Muscle of leg (tissue), 11 donors: ENCODE results near the gene SLBP. TPM values are rescaled to one million over a fixed set of nuclear protein-coding genes. Genes with fewer than 3 reads are reported as not detected.
"Not testable (repeated sequence)": the region's sequence is repeated elsewhere in the genome, so short reads cannot be mapped to it uniquely, and the experiment has no call there.

ENCODE experiments used
- DNase-seq: peaks from one replicate; pipeline ENCODE4 v3.0.0; 2013
- H3K27ac ChIP-seq: one replicate; pipeline ENCODE4 v1.5.1; 2013; ENCODE audit warnings: mild to moderate bottlenecking, low read length, control low read depth
- H3K27me3 ChIP-seq: one replicate; pipeline ENCODE4 v1.6.1; 2013; ENCODE audit warnings: low read length; ENCODE audit not compliant: control insufficient read depth, insufficient read depth
- H3K36me3 ChIP-seq: one replicate; pipeline ENCODE4 v1.6.1; 2013; ENCODE audit warnings: low read length; ENCODE audit not compliant: control insufficient read depth, insufficient read depth
- H3K4me1 ChIP-seq: one replicate; pipeline ENCODE4 v1.6.1; 2013; ENCODE audit warnings: low read length; ENCODE audit not compliant: control insufficient read depth, insufficient read depth
- H3K4me3 ChIP-seq: one replicate; pipeline ENCODE4 v1.5.1; 2013; ENCODE audit warnings: low read length, control low read depth
- H3K9me3 ChIP-seq: replicated peaks from 2 replicates; pipeline ENCODE4 v1.6.1; 2013; ENCODE audit warnings: low read depth, low read length; ENCODE audit not compliant: control insufficient read depth
- WGBS: methylation state at CpG from one replicate; pipeline ENCODE4 v1.1.5; 2013; ENCODE audit warnings: missing lambda C conversion rate; ENCODE audit not compliant: insufficient coverage; 5-methylcytosine and 5-hydroxymethylcytosine counted together
- polyA plus RNA-seq, 8 donors: library from polyadenylated mRNA; unstranded; fragments of 120-200 nt; gene quantifications; one replicate each; pipeline versions ENCODE4 v1.2.1 to v1.2.3, GENCODE V29; 2013; ENCODE audit warnings: inconsistent platforms in 1 of 8, low replicate concordance in 1 of 8; ENCODE audit not compliant: insufficient read length in 8 of 8, insufficient read depth in 1 of 8
- total RNA-seq: library from RNA; stranded (reverse); fragments of 120-200 nt; gene quantifications from one replicate; pipeline ENCODE4 v1.2.4, GENCODE V29; 2013

The SLBP gene
- total and polyA plus RNA-seq, 9 donors: 36.9 to 48.8 (median 42.6) TPM

DNA sequence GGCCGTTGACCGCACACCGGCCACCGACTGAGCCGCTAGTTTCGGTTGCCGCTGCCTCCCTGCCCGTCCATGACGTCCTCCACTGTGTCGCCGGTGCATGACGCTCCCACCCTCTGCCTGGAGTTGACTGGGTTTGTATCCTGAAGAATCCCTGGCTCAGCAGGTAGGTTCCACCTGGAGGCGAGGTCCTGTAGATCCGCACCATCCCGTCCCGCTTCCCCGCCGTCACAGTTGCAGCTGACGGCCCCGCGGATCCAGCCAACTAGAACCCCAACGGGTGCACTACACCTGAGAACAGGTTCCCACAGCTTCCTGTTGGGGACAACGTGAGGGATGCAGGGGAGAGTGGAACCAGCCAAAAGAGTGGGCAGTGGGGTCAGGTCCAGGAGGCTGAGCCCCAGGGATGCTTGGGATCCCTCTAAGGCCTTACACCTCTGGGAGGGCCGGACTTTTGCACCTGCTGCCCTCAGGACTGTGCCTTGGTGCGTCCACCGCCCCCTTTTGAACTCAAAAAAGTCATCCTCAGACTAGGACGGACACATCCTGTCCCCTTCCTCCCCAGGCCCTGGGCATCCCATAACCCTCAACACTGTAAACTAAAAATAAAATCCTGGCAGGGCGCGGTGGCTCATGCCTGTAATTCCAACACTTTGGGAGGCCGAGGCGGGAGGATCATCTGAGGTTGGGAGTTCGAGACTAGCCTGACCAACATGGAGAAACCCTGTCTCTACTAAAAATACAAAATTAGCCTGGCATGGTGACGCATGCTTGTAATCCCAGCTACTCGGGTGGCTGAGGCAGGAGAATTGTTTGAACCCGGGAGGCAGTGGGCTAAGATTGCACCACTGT, 1.1 kb upstream of the SLBP start:
- peak overlapping the region; percentile 83 for H3K27ac ChIP-seq
- no peak for DNase-seq
- WGBS: 14% methylated on average over 20 of the region's 35 CpGs
- peaks cover 18% of the 10 kb centered on the region for H3K4me1 ChIP-seq
- peak overlapping the region; percentile 62 for H3K4me3 ChIP-seq
- no peaks in the 10 kb centered on the region for H3K27me3 ChIP-seq
- H3K36me3 ChIP-seq: peaks cover 23% of the 10 kb centered on the region
- no peaks in the 10 kb centered on the region for H3K9me3 ChIP-seq

DNA sequence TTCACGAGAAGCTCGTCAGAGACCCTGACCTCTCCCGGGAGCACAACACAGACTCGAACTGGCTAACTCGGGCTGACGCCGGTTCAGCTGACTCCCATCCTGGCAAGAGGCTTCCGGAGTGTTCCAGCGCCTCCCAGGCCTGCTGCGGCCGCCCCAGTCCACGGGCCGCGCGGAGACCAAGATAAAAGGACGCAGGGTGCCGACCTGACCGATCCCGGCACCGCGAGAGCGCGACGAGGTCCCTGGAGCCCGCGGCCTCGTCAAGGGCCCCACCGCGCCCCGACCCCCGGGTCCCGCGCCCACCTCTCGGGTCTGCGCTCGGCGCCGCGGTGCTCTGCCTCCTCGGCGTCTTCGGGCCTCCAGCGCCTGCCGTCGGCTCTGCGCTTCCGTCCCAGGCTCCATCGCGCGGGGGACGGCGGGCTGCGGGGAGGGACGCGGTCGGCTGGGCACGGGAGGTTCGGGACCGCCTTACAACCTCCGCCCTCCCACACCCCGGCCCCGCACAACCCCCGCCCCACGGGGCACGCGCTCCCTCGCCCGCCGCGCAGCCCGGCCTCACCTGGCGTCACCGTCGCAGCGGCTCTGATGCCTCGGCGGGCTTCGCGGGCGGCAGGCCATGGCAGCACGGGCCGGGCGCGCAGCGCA, 426 bp downstream of the SLBP start:
- Histone ChIP-seq H3K4me1 (peaks cover 18% of the 10 kb centered on the region), H3K27me3 (no peaks in the 10 kb centered on the region), H3K9me3 (no peaks in the 10 kb centered on the region), H3K36me3 (peaks cover 15% of the 10 kb centered on the region), H3K27ac (peak overlapping the region; percentile 72), H3K4me3 (peak overlapping the region; percentile 49)
- peak; percentile 73 for DNase-seq
- WGBS: under 1% methylated on average over 78 of the region's 85 CpGs

DNA sequence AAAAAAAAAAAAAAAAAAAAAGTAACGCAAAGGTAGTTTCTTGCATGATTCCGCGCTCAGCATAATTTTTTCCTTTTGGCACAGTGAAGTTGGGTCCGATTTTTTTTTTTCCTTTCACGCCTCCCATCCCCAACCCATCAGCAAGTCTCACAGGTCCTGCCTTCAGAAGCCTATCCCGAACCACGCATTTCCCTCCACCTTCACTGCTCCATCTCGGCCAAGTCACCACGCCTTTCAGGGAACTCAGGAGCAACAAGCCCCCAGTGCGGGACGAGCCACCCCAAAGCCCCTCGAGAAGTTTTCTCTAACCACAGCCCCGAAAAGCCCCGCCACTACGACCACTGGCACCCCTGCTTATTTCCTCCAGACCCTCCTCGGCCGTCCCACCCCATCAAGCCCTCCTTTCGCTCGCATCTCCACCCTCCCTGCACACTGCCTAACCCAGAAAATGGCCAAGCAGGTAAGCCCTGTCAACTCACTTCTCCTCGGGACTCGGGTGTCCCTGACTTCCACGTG, 1.0 kb downstream of the SLBP start:
- DNase-seq: no peak
- Histone ChIP-seq H3K36me3 (peaks cover 17% of the 10 kb centered on the region), H3K4me1 (peaks cover 18% of the 10 kb centered on the region), H3K9me3 (no peaks in the 10 kb centered on the region), H3K27me3 (no peaks in the 10 kb centered on the region), H3K4me3 (peak overlapping the region; percentile 49), H3K27ac (peak overlapping the region; percentile 72)
- WGBS: 8% methylated on average over 20 of the region's 22 CpGs

DNA sequence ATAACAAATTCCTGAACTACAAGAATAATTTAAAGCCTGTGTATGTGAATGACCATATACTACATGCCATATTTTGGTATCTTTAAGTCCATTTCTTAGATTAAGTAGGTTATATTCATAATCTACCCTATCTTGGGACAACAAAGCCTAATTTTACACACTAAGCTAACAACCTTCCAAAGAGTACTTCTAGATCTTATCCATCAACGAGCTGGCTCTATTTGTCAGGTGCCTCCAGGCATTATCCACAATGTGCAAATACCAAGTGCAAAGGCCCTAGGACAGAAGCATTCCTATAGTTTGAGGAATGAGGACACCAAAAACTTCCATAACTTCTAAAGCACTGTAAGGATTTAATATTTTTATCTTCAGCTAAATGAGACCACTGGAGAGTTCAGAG, 3.5 kb downstream of the SLBP start:
- Histone ChIP-seq H3K4me3 (no peak overlapping the region), H3K4me1 (peaks cover 18% of the 10 kb centered on the region), H3K27ac (no peak overlapping the region), H3K27me3 (no peaks in the 10 kb centered on the region), H3K36me3 (peaks cover 20% of the 10 kb centered on the region), H3K9me3 (no peaks in the 10 kb centered on the region)
- DNase-seq: no peak
- WGBS: no CpG with 5 or more reads among the region's 1 CpG

DNA sequence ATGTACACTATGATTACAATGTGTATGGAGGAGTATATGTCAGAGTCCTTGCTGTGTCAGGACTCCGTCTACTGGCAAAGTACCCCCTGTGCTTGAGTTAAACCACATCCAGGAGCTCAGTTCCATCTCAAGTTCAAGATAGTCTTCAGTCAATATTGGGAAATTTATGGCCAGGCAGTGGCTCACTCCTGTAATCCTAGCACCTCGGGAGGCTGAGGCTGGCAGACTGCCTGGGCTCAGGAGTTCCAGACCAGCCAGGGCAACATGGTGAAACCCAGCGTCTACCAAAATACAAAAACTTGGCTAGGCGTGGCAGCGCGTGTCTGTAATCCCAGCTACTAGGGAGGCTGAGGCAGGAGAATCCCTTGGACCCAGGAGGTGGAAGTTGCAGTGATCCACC, 5.8 kb downstream of the SLBP start:
- no peaks in the 10 kb centered on the region for H3K27me3 ChIP-seq
- no peak for DNase-seq
- H3K27ac ChIP-seq: no peak overlapping the region
- peaks cover 12% of the 10 kb centered on the region for H3K4me1 ChIP-seq
- H3K4me3 ChIP-seq: no peak overlapping the region
- H3K9me3 ChIP-seq: no peaks in the 10 kb centered on the region
- 82% methylated on average over 5 of the region's 6 CpGs for WGBS
- peaks cover 43% of the 10 kb centered on the region for H3K36me3 ChIP-seq

DNA sequence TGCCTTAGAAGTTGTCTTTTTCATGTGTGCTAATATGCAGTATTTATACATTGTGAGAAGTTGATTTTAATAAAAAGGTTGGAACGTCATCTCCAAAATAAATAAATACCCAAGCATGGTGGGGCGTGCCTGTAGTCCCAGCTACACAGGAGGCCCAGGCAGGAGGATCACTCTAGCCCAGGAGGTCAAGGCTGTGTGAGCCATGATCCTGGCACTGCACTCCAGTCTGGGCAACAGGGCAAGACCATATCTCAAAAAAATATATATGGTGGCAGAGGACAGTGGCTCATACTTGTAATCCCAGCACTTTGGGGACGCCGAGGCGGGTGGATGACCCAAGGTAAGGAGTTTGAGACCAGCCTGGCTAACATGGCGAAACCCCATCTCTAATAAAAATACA, 6.4 kb downstream of the SLBP start:
- no peaks in the 10 kb centered on the region for H3K9me3 ChIP-seq
- H3K4me3 ChIP-seq: no peak overlapping the region
- H3K36me3 ChIP-seq: peaks cover 46% of the 10 kb centered on the region
- no CpG with 5 or more reads among the region's 6 CpGs for WGBS
- no peaks in the 10 kb centered on the region for H3K27me3 ChIP-seq
- no peak for DNase-seq
- peaks cover 6% of the 10 kb centered on the region for H3K4me1 ChIP-seq
- H3K27ac ChIP-seq: no peak overlapping the region

DNA sequence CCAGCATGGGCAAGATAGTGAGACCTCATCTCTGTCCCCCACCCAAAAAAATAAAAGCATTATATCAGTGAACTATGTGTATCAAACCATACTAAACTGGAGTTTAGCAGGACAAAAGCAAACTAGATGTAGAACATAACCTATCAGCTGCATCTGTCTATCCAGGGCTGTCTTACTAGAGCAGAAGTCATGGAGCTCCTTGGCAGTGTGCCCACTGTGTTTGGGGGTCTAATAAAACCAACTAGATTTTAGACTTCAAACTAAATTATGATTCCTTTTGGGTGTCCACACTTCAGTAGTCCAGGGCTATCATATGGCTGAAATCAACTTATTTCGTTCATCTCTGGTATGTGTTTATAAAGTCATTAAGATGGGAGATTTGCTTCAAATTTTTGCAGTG, 8.3 kb downstream of the SLBP start:
- Histone ChIP-seq H3K4me3 (no peak overlapping the region), H3K27ac (no peak overlapping the region), H3K27me3 (no peaks in the 10 kb centered on the region), H3K36me3 (peaks cover 48% of the 10 kb centered on the region), H3K9me3 (no peaks in the 10 kb centered on the region), H3K4me1 (no peaks in the 10 kb centered on the region)
- no peak for DNase-seq
- 100% methylated on average over 1 of the region's 1 CpG for WGBS

DNA sequence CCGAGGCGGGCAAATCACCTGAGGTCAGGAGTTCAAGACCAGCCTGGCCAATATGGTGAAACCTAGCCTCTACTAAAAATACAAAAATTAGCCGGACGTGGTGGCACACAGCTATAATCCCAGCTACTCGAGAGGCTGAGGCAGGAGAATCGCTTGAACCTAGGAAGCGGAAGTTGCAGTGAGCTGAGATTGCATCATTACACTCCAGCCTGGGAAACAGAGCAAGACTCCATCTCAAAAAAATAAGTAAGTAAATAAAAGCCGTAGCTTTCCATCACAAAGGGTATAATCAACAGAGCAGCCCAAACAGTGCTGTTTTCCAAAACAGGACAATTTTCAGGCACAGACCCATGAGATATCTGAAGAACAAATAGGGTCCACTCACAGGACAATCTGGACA, 10.4 kb downstream of the SLBP start:
- not testable (repeated sequence) for H3K4me1 ChIP-seq, H3K27me3 ChIP-seq, DNase-seq, H3K27ac ChIP-seq, H3K4me3 ChIP-seq, H3K9me3 ChIP-seq
- WGBS: 93% methylated on average over 3 of the region's 8 CpGs
- H3K36me3 ChIP-seq: peaks cover 60% of the 10 kb centered on the region

DNA sequence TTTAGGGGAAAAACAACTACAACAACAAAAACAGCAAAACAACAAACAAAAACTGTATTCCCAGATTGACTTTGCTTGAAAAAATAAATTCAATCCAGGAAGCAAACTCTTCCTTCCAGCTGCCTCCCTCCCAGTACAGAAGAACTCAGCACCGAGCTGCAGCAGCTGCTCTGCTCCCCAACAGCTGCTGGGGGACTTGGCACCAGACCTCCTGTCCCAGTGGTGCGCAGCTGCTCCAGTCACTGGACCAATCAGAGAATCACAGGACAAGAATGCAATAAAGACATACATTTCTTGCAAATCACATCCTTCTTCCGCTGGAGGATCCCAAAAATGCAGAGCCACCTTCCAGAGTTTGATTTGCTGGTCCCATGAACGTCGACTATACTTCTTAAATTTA, 16.2 kb downstream of the SLBP start:
- DNase-seq: peak; percentile 96
- H3K27me3 ChIP-seq: no peaks in the 10 kb centered on the region
- H3K27ac ChIP-seq: peak overlapping the region; percentile 75
- peaks cover 54% of the 10 kb centered on the region for H3K36me3 ChIP-seq
- peaks cover 25% of the 10 kb centered on the region for H3K4me1 ChIP-seq
- H3K9me3 ChIP-seq: no peaks in the 10 kb centered on the region
- no peak overlapping the region for H3K4me3 ChIP-seq
- 0% methylated on average over 1 of the region's 5 CpGs for WGBS

DNA sequence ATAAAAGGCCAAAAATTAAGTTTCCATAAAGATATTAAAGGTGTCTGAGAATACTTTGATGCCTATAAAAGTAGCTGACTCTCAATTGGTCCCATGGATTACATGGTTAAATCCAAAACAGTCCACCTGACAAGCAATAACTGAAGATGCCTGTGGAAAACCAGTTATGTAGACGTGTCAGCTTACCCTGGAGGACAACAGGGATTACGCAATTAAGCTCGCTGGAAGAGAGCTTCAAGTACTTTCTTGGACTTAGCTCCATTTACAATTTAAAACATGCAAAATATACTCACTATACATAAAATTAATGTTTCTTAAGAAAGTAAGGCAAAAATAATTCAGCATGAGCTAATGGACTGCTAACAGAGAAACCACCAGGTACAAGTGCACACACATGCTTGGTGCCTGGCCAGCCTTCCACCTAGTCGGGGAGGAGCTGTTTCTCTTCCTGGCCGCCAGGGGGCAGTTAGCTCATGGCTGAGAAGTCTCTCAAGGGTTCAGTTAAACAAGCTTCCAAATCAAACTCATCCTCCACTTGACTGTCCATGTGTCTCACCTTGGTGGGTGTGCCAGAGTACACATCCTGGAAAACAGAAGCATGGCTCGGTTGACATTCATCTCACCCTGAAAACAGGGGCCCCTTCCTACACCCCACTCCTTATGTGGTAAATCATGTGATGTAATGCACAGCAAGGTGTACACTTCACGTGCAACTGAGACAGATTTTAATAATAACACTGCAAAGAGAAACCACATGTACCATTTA, 18.8 kb downstream of the SLBP start:
- Histone ChIP-seq H3K27me3 (no peaks in the 10 kb centered on the region), H3K27ac (no peak overlapping the region), H3K4me3 (no peak overlapping the region), H3K9me3 (no peaks in the 10 kb centered on the region), H3K36me3 (peaks cover 45% of the 10 kb centered on the region), H3K4me1 (peaks cover 25% of the 10 kb centered on the region)
- WGBS: 0% methylated on average over 2 of the region's 7 CpGs
- DNase-seq: peak; percentile 73
